ENCODE data around the gene MIS12.

The MIS12 gene

DNA sequence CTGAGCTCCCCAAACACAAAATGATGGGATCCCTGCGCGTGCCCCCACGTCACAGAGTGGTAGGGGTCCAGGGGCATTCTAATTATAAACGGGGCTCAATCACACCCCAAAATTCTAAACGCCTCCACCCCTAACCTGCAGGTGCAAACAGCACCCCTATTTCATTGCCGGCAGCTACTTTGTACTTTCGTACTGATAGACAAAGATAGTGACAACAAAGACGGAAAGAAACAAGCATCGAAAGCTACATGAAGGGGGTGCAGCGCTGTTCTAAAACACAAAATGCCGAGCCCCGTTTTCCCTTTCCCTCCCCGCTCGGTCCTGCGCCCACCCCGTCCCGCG is 13.9 kb downstream of the MIS12 start:
- DNase-seq (ENCODE audit: low read depth in 2 of 2): no peak

DNA sequence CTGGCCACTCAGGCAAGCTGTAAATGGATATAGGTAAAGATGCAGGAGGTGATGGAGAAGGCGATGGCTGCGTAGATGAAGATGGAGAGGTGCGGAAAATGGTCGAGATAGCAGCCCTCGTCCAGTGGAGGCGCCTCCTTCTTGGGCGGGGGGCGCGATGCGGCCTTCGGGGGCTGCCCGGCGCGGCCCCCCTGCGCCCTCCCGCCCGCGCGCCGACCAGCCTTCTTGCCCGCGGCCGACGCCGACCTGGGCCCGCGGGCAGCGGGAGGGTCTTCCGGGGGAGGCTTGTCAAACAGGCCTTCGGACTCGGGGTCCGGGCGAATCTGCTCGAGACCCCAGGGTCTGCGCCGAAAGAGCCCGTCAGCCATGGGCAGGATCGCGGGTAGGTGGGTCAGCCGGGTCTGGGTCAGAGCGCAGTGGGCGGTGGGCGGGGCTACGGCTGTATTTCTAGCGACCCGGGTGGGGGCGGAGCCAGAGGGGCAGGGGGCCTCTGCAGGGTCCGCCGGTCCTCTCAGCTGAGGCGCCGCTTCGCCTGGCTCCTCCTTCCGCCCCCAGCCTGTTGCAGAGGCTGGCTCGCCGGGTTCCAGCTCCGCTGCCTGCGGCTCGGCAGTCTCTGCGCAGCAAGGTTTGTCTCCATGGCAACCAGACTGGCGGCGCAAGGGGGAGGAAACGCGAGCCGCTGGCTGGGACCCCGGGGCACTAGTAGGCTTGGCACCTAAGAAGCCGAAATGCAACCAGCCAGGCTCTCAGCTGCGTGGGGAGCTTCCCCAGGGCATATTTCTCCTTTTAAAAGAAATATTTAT is 14.4 kb downstream of the MIS12 start:
- DNase-seq (ENCODE audit: low read depth in 2 of 2): peak; percentile 48 to 49

- no peak for DNase-seq (ENCODE audit: low read depth in 2 of 2)
Measured at GRCh38 chr17:5501685-5502084, 15.3 kb downstream of the MIS12 start.

- no peak for DNase-seq (ENCODE audit: low read depth in 2 of 2)
Measured at GRCh38 chr17:5502552-5502951, 16.2 kb downstream of the MIS12 start.

DNA sequence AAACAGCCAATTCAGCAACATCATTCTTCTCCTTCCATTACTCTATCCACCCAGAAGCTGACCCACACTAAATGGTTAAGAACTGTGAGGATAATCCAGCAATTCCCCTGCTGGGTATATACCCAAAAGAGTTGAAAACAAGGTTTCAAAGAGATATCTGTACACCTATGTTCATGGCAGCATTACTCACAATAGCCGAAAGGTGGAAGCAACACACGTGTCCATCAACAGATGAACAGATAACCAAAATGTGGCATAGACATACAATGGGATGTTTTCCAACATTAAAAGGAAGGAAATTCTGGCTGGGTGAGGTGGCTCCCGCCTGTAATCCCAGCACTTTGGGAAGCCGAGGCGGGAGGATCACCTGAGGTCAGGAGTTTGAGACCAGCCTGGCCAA is 19.9 kb downstream of the MIS12 start:
- DNase-seq (ENCODE audit: low read depth in 2 of 2): no peak

- no peak for DNase-seq (ENCODE audit: low read depth in 2 of 2)
Measured at GRCh38 chr17:5508810-5509209, 22.4 kb downstream of the MIS12 start.

DNA sequence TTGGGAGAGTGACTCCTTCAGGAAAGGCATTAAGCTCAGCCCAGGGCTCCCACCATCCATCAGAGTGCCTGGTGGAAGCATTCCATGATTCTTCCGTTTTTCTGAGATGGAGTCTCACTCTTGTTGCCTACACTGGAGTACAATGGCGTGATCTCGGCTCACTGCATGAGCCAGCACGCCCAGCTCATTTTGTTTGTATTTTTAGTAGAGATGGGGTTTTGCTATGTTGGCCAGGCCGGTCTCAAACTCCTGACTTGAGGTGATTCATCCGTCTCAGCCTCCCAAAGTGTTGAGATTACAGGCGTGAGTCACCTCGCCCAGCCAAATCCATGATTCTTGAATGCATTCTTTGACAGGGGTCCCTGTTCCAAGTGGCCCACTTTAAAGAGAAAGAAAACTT is 23.1 kb downstream of the MIS12 start:
- DNase-seq (ENCODE audit: low read depth in 2 of 2): no peak

DNA sequence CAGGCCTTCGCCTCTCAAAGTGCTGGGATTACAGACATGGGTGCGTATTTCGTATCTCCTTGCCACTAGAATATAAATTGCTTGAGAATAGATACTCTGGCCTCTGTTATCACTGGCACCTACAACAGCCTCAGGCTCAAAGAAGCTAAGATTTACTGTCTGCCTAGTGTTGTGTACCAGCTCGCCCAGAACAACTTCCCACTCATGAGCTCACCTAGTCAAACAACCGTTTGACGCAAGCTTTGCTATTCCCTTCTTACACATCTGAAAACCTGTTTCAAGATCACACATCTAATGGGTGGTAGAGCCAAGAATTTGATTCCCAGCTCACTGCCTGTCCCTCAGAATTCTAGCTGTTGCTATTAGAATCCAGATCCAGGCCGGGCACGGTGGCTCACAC is 24.4 kb downstream of the MIS12 start:
- DNase-seq (ENCODE audit: low read depth in 2 of 2): no peak

GRCh38 chr17:5511401-5512225 is 25.2 kb downstream of the MIS12 start:
- DNase-seq (ENCODE audit: low read depth in 2 of 2): no peak

- no peak for DNase-seq (ENCODE audit: low read depth in 2 of 2)
Measured at GRCh38 chr17:5513628-5514027, 27.3 kb downstream of the MIS12 start.

DNA sequence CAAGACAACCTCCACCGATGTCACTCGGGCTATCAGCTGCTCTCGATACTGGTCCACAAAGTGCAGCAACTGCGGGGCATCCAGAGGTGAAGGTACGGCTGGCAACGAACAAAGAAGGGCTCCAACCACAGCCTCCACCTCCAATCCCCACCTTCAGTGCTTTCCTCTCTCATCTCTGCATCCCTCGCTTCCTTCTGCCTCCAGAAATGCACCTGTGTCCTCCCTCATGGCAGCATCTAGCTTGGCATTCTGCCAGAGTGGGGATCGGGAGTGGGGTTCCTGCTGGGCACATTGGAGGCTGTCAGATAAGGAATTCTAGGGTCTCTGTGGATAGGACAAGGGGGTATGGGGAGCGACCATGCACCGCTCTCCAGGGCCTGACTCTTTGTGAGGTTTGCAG is 28.6 kb downstream of the MIS12 start:
- DNase-seq (ENCODE audit: low read depth in 2 of 2): no peak

DNA sequence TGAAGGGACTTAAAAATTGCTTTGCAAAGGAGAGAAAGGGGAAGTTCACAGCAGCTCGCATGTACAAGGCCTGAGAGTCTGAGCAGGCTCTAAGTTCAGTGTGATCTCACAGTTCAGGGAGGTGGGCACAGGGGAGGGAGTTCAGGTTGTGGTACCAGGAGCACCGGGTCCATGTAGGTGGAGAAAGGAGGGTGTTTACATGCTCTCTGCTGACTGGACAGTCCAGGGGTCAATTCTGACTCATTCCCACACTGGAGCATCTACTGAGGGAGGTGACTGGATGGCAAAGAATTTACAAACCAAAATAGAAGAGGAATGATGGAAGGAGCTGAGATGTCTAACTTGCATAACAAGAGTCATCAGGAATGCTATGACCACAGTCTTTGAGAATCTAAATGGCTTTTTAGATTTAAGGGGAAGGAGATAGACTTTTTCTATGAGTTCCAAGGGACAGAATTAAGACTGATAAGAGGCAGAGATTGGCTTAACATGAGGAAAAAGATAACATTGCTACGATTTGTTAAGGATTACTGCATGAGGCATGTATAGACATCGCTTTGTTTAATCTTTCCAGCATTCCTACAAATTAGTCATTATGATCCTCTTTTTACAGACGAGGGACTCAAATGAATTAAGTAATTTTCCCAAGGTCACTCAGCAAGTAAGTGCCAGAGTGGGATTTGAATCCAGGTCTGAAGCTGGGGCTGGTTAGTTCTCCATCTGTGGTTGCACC is 29.9 kb downstream of the MIS12 start:
- DNase-seq (ENCODE audit: low read depth in 2 of 2): no peak

GRCh38 chr17:5522476-5522875 is 36.1 kb downstream of the MIS12 start:
- DNase-seq (ENCODE audit: low read depth in 2 of 2): no peak

DNA sequence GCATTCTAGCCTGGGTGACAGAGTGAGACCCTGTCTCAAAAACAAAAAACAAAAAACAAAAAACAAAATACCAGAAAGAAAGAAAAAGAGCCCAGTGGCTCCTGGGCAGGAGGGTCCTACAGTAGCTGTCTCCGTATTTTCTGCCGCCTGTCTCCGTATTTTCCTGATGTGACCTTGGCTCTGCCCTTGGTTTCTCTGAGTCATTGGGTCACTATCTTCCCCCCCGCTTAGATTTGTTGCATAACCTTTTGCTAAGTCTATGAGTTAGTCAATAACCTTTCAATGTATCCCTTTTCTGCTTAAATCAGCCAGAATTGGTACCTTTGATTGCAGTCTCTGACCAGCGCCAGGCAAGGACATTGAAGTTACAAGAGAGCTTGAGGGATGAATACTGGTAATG is 36.9 kb downstream of the MIS12 start:
- no peak for DNase-seq (ENCODE audit: low read depth in 2 of 2)

DNA sequence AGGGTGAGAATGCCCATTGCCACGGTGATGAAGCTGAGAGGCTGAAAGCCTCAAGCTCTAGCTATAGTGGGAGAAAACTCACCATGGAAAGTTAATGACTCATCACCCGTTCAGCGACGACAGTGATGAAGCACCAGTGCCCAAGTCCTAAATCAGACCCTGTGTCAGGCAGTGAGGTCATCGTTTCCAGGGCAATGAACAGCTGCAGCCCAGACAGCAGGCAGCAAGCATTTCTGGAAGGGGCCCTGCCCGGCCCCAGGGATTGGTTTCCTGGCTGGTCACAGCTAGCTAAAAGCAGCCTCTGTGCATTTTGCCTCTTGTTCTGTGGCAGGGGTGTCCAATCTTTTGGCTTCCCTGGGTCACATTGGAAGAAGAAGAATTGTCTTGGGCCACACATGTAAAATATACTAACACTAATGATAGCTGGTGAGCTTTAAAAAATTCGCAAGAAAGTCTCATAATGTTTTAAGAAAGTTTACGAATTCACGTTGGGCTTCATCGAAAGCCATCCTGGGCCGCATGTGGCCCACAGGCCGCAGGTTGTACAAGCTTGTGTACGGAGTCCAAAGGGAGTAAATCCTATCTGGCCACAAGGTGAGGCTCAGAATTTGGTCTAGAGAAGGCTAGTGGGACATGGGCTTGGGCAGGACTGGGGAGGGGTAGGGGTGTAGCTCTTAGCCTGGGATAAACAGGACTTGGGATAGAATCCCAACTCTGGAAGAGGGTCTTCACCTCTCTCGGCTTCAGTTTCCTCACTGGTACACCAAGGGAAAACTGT is 40.6 kb downstream of the MIS12 start:
- DNase-seq (ENCODE audit: low read depth in 2 of 2): no peak

DNA sequence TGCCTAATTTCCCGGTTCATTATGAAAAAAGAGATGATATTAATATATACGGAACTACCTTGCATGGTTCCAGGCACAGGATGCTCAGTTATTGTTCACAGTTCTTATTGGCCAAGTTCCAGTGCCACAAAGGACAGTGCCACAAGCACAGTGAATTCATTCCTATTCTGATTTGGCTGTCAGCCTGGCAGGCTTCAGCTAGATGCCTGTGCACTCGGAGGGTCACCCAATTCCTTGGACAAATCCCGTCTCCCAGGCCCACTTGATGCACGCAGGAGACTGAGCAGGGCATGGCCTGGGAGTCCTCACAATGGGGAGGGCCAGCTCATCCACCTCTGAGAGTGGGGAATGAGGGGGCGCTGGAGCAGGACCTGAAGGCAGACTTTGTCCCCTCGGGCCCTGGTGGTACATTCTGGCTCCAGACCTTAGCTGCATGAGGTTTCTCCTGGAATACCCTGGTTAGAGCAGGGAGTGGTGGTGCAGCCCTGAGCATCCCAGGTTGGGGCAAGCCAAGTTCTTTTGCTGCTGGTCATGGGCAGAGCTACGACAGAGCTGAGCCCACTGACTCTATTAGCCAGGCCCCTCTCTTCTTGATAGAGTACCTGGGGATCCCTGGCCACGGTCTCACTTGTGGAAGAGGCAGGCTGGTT is 41.4 kb downstream of the MIS12 start:
- no peak for DNase-seq (ENCODE audit: low read depth in 2 of 2)

GRCh38 chr17:5530265-5531084 is 44.1 kb downstream of the MIS12 start:
- DNase-seq (ENCODE audit: low read depth in 2 of 2): no peak

DNA sequence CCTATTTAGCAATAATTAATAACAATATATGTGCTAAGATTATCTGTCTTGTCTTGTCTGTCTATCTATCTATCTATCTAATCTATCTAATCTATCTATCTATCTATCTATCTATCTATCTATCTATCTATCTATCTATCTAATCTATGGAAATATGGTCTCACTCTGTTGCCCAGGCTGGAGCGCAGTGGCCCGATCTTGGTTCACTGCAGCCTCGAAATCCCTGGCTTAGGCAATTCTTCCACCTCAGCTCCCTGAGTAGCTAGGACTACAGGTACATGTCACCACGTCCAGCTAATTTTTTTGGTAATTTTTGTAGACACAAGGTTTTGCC is 44.7 kb downstream of the MIS12 start:
- DNase-seq (ENCODE audit: low read depth in 2 of 2): no peak

DNA sequence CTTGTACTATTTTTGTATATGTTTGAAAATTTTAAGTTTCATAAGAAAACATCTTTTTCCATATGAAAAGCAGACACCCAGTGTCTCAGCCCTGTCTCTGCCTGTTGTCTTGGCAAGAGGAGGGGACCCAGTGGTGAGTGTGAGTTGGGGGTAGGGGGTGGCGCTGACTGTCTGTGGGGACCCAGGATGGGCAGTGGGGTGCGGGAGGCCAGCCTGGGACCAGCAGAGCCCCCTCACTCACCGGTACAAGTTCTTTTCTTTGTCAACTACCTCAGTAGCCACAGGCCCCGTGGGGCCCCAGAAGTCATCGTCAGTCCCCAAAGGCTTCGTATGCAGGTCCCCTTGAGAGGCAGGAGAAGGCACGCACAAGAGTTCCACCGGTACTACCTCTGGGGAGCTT is 46.2 kb downstream of the MIS12 start:
- DNase-seq (ENCODE audit: low read depth in 2 of 2): no peak

DNA sequence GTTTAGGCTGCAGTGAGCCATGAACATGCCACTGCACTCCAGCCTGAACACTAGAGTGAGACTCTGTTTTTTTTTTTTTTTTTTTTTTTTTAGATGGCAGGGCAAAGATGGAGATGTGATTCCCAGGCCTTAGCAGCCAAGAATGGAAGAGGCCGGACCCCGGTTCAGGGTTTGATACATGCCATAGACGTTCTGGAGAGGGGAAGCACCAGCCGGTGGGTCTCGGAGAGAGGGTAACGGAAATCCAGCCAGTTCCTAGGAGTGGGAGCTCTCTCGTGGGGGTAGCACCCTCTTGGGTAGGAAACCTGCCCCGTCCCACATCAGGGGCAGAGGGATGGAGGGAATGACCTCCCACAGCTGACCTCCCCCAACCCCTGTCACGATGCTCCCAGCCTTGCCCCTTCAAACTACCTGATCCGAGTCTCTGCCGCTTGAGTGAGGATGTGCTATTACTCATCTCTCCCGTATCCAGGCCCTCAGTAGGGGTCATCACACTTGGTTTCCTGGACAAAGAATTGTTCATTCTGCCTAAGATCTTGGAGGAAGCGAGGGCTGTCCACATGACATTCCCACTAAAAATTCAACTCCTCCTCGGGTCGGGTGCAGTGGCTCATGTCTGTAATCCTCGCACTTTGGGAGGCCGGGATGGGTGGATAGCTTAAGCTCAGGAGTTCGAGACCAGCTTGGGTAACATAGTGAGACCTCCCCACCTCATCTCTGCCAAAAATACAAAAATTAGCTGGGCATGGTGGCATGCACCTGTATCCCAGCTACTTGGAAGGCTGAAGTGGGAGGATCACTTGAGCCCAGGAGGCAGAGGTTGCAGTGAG is 47.3 kb downstream of the MIS12 start:
- DNase-seq (ENCODE audit: low read depth in 2 of 2): no peak
